HCT116 (cell line): ENCODE results near the gene TRNAU1AP. TPM values are rescaled to one million over a fixed set of nuclear protein-coding genes. Genes with fewer than 3 reads are reported as not detected.
"Not testable (repeated sequence)": the region's sequence is repeated elsewhere in the genome, so short reads cannot be mapped to it uniquely, and the experiment has no call there.

ENCODE experiments used
- ATAC-seq: fragments of 200-7000 bp; cut with Tn5 transposase; 2 replicates; pipeline ENCODE4 v1.9.1; 2020; ENCODE audit warnings: mild to moderate bottlenecking, moderate library complexity
- BruUV-seq: library from RNA; stranded (reverse); fragments of 400-500 nt; replicated peaks from 2 replicates; lab custom pipeline; 2021; lab: Mats Ljungman, UMichigan
- CTCF ChIA-PET: fragments of 300-600 bp; sonication (Branson Sonifier 250); formaldehyde crosslinking; loops from one replicate; lab custom pipeline; 2021; ENCODE audit warnings: antibody characterized with exemption; lab: Charles Lee
- POLR2A ChIA-PET: fragments of 300-600, 350-600 bp; sonication (Branson Sonifier 250); formaldehyde crosslinking; loops from one replicate; lab custom pipeline; 2021; ENCODE audit warnings: antibody characterized with exemption; lab: Charles Lee
- RAD21 ChIA-PET, 2 experiments: fragments of 300-600 bp; sonication (Branson Sonifier 250); formaldehyde crosslinking; loops; one replicate each; lab custom pipeline; 2023; ENCODE audit warnings: low total read pairs in 2 of 2; ENCODE audit not compliant: uncharacterized antibody in 2 of 2, unreplicated experiment in 2 of 2, low non-redundant PET in 1 of 2; lab: Charles Lee
- DNase-seq: peaks from one replicate; pipeline ENCODE4 v3.0.0-alpha.2; 2010; ENCODE audit warnings: low read depth, low spot score
- H2AFZ ChIP-seq: fragments of 200-600 bp; shearing (Covaris generic), sonication (generic); 2 replicates; pipeline ENCODE4 v1.6.1; 2017; ENCODE audit warnings: low read depth, mixed run types, mixed read lengths, antibody characterized with exemption, low read length; ENCODE audit not compliant: poor library complexity, severe bottlenecking
- H3K27ac ChIP-seq: 2 replicates; pipeline ENCODE4 v1.5.1; 2012; ENCODE audit warnings: low read depth, low read length
- H3K27me3 ChIP-seq: fragments of 200-600 bp; sonication (generic); 2 replicates; pipeline ENCODE4 v1.6.1; 2016; ENCODE audit warnings: mixed run types, low read length, mixed read lengths; ENCODE audit not compliant: insufficient read depth
- H3K36me3 ChIP-seq, 2 experiments: fragments of 200-500 bp in 1 of 2; fragments of 200-600 bp in 1 of 2; sonication (Bioruptor generic) in 1 of 2; sonication (generic) in 1 of 2; 2 replicates each; pipeline versions ENCODE4 v1.5.1 to v1.6.1; 2014 to 2016; ENCODE audit warnings: low read length in 2 of 2, inconsistent platforms in 1 of 2, mixed read lengths in 1 of 2, mixed run types in 1 of 2; ENCODE audit not compliant: insufficient read depth in 2 of 2, control insufficient read depth in 1 of 2
- H3K4me1 ChIP-seq, 2 experiments: fragments of 200-600 bp in 1 of 2; sonication (generic) in 1 of 2; 2 replicates each; pipeline versions ENCODE4 v1.5.1 to v1.6.1; 2012 to 2017; ENCODE audit warnings: low read length in 2 of 2, inconsistent platforms in 1 of 2, mild to moderate bottlenecking in 1 of 2, mixed read lengths in 1 of 2, mixed run types in 1 of 2, moderate library complexity in 1 of 2; ENCODE audit not compliant: insufficient read depth in 2 of 2, control insufficient read depth in 1 of 2
- H3K4me2 ChIP-seq: fragments of 200-600 bp; sonication (generic); 2 replicates; pipeline ENCODE4 v1.6.1; 2017; ENCODE audit warnings: mixed run types, low read length, mixed read lengths
- H3K4me3 ChIP-seq, 2 experiments: fragments of 200-600 bp in 1 of 2; sonication (generic) in 1 of 2; replicated peaks in 1 of 2; 2 replicates each; pipeline ENCODE4 v1.5.1; 2011 to 2016; ENCODE audit warnings: low read length in 2 of 2, control low read depth in 1 of 2, low read depth in 1 of 2, mild to moderate bottlenecking in 1 of 2, mixed read lengths in 1 of 2, mixed run types in 1 of 2
- H3K79me2 ChIP-seq: fragments of 200-600 bp; sonication (generic); 2 replicates; pipeline ENCODE4 v1.6.1; 2017; ENCODE audit warnings: mild to moderate bottlenecking, mixed run types, low read length, moderate library complexity, mixed read lengths; ENCODE audit not compliant: insufficient read depth
- H3K9ac ChIP-seq: fragments of 200-600 bp; sonication (generic); 2 replicates; pipeline ENCODE4 v1.6.1; 2016; ENCODE audit warnings: low read length, mixed read lengths
- H3K9me2 ChIP-seq: fragments of 200-600 bp; sonication (generic), shearing (Covaris generic); 2 replicates; pipeline ENCODE4 v1.6.1; 2017; ENCODE audit warnings: mixed run types, mild to moderate bottlenecking, moderate library complexity; ENCODE audit not compliant: insufficient read depth
- H3K9me3 ChIP-seq, 2 experiments: fragments of 200-500 bp in 1 of 2; fragments of 200-600 bp in 1 of 2; sonication (Bioruptor generic) in 1 of 2; sonication (generic) in 1 of 2; 2 replicates each; pipeline ENCODE4 v1.6.1; 2014 to 2017; ENCODE audit warnings: low read length in 2 of 2, mixed read lengths in 2 of 2, inconsistent platforms in 1 of 2, low read depth in 1 of 2, mild to moderate bottlenecking in 1 of 2, mixed run types in 1 of 2, moderate library complexity in 1 of 2; ENCODE audit not compliant: control insufficient read depth in 1 of 2, insufficient read depth in 1 of 2
- H4K20me1 ChIP-seq: fragments of 200-600 bp; sonication (generic), shearing (Covaris generic); 2 replicates; pipeline ENCODE4 v1.6.1; 2017; ENCODE audit warnings: mixed run types, mild to moderate bottlenecking, moderate library complexity; ENCODE audit not compliant: insufficient read depth
- CBX3 ChIP-seq: IDR thresholded peaks from 2 replicates; pipeline ENCODE4 v1.6.1; 2012; ENCODE audit warnings: low read depth
- EZH2phosphoT487 ChIP-seq: fragments of 200-600 bp; IDR thresholded peaks from 2 replicates; pipeline ENCODE4 v1.6.1; 2018; ENCODE audit warnings: antibody characterized with exemption, borderline replicate concordance
- FOSL1 ChIP-seq: IDR thresholded peaks from 2 replicates; pipeline ENCODE4 v1.6.1; 2012; ENCODE audit warnings: low read depth
- JUND ChIP-seq: IDR thresholded peaks from 2 replicates; pipeline ENCODE4 v1.6.1; 2012
- MAX ChIP-seq: IDR thresholded peaks from 2 replicates; pipeline ENCODE4 v1.6.1; 2012
- POLR2AphosphoS5 ChIP-seq: IDR thresholded peaks from 2 replicates; pipeline ENCODE4 v1.6.1; 2011; ENCODE audit warnings: mild to moderate bottlenecking, low read depth, low read length, moderate library complexity
- RAD21 ChIP-seq: IDR thresholded peaks from 2 replicates; pipeline ENCODE4 v1.6.1; 2012; ENCODE audit warnings: low read depth, mild to moderate bottlenecking
- SIN3A ChIP-seq: IDR thresholded peaks from 2 replicates; pipeline ENCODE4 v1.6.1; 2012; ENCODE audit warnings: low read depth
- SP1 ChIP-seq: IDR thresholded peaks from 2 replicates; pipeline ENCODE4 v1.6.1; 2012; ENCODE audit warnings: low read depth
- YY1 ChIP-seq: IDR thresholded peaks from 2 replicates; pipeline ENCODE4 v1.6.1; 2011; ENCODE audit warnings: low read length, low read depth, moderate library complexity, mild to moderate bottlenecking; ENCODE audit not compliant: insufficient replicate concordance; ENCODE audit errors: extremely low read depth
- ZBTB33 ChIP-seq: IDR thresholded peaks from 2 replicates; pipeline ENCODE4 v1.6.1; 2011; ENCODE audit warnings: mild to moderate bottlenecking, low read length, moderate library complexity; ENCODE audit not compliant: insufficient replicate concordance; ENCODE audit errors: extremely low read depth
- ZFX ChIP-seq: fragments of 450-650 bp; IDR thresholded peaks from 2 replicates; pipeline ENCODE4 v1.6.1; 2017
- intact Hi-C: fragments of 100-400 bp; cut with micrococcal nuclease; formaldehyde crosslinking; loops from 2 replicates; pipeline ENCODE4 v1.10.0; 2022
- total RNA-seq: library from RNA; stranded (reverse); gene quantifications from one replicate; pipeline ENCODE4 v1.2.1, GENCODE V29; 2021; ENCODE audit not compliant: unreplicated experiment

The TRNAU1AP gene
- total RNA-seq, 1 experiment from 2014 or later = 29.7 TPM

- ATAC-seq, H3K9me3 ChIP-seq, RAD21 ChIA-PET, DNase-seq, H3K9me2 ChIP-seq, BruUV-seq, H4K20me1 ChIP-seq, H2AFZ ChIP-seq, H3K27me3 ChIP-seq, intact Hi-C loops, H3K4me3 ChIP-seq: not testable (repeated sequence)
- Histone ChIP-seq H3K4me1 (peaks cover 45 to 79% of the 10 kb centered on the region in 2 experiments), H3K9ac (peak overlapping the region; percentile 47), H3K36me3 (peaks cover 6 to 26% of the 10 kb centered on the region in 2 experiments), H3K79me2 (peaks cover 98% of the 10 kb centered on the region), H3K4me2 (peak overlapping the region; percentile 57), H3K27ac (peak overlapping the region; percentile 73)
- POLR2A ChIA-PET = interaction anchor here (1.7 kb wide), 1 partner anchor 55 kb away, joined by 5 read pairs; no protein-coding TSS in a partner anchor
- CTCF ChIA-PET = interaction anchor here (1.1 kb wide), 1 partner anchor 78 kb away, joined by 5 read pairs; no protein-coding TSS in a partner anchor
Measured at GRCh38 chr1:28525002-28525642, 27.8 kb upstream of the TRNAU1AP start.

- no peaks in the 10 kb centered on the region for H3K9me3 ChIP-seq
- no TSS peak for BruUV-seq
- H2AFZ ChIP-seq = no peak overlapping the region
- H3K27me3 ChIP-seq = no peaks in the 10 kb centered on the region
- H3K4me1 ChIP-seq = peaks cover 42 to 63% of the 10 kb centered on the region in 2 experiments
- peak overlapping the region; percentile 47 for H3K9ac ChIP-seq
- peaks cover 9 to 31% of the 10 kb centered on the region in 2 experiments for H3K36me3 ChIP-seq
- H3K4me3 ChIP-seq = peak overlapping the region in 1 of 2 experiments; percentile 1; a peak in 1 of 4 replicates
- peak; percentile 81 for ATAC-seq
- 0 out of 2 replicates have a peak, but pooled peaks cover 3% of the 10 kb centered on the region for H4K20me1 ChIP-seq
- POLR2A ChIA-PET = interaction anchor here (1.6 to 2.0 kb wide), 2 partner anchors 26 to 55 kb away, joined by 4 to 6 read pairs; partner anchors contain the start of gene TRNAU1AP
- peaks cover 98% of the 10 kb centered on the region for H3K79me2 ChIP-seq
- TF ChIP-seq SIN3A = peak; percentile 71
- peak; percentile 38 for TF ChIP-seq YY1
- peak; percentile 51; the same call in 1 of the 2 replicates for TF ChIP-seq POLR2AphosphoS5
- TF ChIP-seq JUND = peak; percentile 93
- TF ChIP-seq ZFX = no peak
- TF ChIP-seq SP1 = peak; percentile 91
- no peak for TF ChIP-seq RAD21
- TF ChIP-seq EZH2phosphoT487 = no peak
- peak; percentile 83 for TF ChIP-seq MAX
- peak; percentile 90 for TF ChIP-seq CBX3
- peak; percentile 82 for TF ChIP-seq FOSL1
- peak; percentile 11 for TF ChIP-seq ZBTB33
- TF ChIP-seq, all 23 proteins: peak for 9
- Histone ChIP-seq H3K9me2 (no peaks in the 10 kb centered on the region), H3K27ac (peak overlapping the region; percentile 73), H3K4me2 (peak overlapping the region; percentile 57)
- ChIA-PET CTCF (interaction anchor here (1.1 kb wide), 1 partner anchor 76 kb away, joined by 3 read pairs; no protein-coding TSS in a partner anchor), RAD21 (no interaction called here)
- DNase-seq = peak; percentile 87
- intact Hi-C loops = no loop called here
Measured at GRCh38 chr1:28526886-28527285, 26.0 kb upstream of the TRNAU1AP start.
